GM12865 (cell line): ENCODE data around the gene RAB8B.

ENCODE experiments used
- DNase-seq: peaks from one replicate; pipeline ENCODE4 v3.0.0; 2010; ENCODE audit warnings: low read depth
- H3K4me3 ChIP-seq: 2 replicates; pipeline ENCODE4 v1.5.1; 2011; ENCODE audit warnings: mild to moderate bottlenecking, low read depth, low read length, control low read depth
- TF ChIP-seq, protein P1 (sequence below): IDR thresholded peaks from 2 replicates; pipeline ENCODE4 v1.5.1; 2011; ENCODE audit warnings: low read length, control low read depth, low read depth, inconsistent platforms; ENCODE audit not compliant: insufficient read depth; ENCODE audit errors: missing control alignments

Gene RAB8B

DNA sequence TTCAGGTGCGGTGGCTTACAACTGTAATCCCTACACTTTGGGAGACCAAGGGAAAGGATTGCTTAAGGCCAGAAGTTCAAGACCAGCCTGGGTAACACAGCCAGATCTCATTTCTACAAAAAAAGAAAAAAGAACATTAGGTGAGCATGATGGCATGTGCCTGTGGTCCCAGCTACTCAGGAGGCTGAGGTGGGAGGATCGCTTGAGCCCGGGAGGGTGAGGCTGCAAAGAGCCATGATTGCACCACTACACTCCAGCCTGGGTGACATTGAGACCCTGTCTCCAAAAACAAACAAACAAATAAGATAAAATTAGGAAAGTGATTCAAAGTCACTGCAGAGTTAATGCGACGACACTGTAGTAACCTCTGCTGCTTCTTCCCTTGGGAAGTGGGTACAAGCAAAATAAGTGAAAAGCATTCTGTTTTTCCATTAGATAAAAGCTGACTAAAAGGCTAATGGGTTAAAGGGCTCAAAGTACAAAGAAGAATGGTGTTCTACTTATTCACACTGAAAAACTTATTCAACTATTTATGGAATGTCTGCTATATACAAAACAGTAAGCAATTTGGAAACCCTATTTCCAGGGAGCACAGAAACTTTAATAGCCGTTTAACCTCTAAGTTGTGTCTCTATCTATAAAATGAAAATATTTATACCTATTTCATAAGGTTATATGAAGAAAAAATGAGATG, 24.1 kb upstream of the RAB8B start:
- no peak for DNase-seq
- TF ChIP-seq, protein P1, sequence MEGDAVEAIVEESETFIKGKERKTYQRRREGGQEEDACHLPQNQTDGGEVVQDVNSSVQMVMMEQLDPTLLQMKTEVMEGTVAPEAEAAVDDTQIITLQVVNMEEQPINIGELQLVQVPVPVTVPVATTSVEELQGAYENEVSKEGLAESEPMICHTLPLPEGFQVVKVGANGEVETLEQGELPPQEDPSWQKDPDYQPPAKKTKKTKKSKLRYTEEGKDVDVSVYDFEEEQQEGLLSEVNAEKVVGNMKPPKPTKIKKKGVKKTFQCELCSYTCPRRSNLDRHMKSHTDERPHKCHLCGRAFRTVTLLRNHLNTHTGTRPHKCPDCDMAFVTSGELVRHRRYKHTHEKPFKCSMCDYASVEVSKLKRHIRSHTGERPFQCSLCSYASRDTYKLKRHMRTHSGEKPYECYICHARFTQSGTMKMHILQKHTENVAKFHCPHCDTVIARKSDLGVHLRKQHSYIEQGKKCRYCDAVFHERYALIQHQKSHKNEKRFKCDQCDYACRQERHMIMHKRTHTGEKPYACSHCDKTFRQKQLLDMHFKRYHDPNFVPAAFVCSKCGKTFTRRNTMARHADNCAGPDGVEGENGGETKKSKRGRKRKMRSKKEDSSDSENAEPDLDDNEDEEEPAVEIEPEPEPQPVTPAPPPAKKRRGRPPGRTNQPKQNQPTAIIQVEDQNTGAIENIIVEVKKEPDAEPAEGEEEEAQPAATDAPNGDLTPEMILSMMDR, result no peak
- H3K4me3 ChIP-seq, result no peak overlapping the region

DNA sequence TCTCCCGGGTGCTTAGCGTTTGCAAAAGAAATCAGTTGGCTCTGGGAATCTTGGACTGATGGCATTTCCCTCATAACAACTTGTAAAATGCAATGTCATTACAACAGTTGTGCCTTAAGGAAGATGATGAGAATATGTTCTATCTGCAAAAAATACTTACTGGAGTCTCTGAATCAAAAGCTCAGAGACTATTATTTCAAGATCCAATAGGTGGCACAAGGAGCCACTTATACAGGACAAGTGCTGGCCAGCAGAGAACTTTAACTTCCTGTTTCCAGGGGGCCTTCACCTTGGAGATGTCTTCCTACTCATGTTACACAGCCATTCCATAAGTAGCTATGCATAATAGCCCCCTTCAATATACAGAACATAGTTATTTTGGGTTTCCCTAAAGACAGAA, 23.2 kb upstream of the RAB8B start:
- TF ChIP-seq, protein P1, result no peak
- H3K4me3 ChIP-seq, result no peak overlapping the region
- peak; percentile 26 for DNase-seq

DNA sequence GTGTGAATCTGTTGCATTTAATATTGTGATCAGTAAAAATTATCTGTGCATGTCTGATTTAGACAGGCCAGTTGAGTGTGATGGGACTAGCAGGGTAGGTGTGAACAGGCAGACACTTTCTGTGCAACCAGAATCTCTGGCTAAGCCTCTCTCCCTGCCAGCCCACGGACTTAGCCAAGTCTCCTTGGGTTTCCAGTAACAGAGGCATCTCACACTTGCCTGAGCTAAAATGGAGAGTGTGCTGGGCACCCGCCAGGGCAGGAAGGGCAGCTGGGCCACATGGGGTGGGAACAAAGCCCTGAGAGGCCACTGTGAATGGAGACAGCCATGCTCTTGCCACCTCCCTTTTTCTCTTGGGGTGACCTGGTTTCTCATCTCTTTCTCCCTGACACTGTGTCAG, 19.6 kb upstream of the RAB8B start:
- DNase-seq, result no peak
- TF ChIP-seq, protein P1, result no peak
- H3K4me3 ChIP-seq, result no peak overlapping the region

DNA sequence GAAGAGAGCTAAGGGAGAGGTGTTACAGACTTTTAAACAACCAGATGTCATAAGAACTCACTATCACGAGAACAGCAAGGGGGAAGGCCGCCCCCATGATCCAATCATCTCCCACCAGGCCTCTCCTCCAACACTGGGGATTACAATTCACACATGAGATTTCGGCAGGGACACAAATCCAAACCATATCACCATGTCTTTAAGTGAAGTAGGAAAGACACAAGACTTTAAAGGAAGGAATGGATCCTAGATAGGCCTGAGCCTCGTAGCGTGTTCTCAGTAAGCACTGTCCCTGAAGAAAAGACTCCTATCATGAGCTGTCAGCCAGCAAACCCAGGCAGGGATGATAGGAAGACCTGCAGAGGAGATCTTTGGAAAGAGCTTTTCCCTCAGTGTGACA, 17.0 kb upstream of the RAB8B start:
- DNase-seq, result no peak
- TF ChIP-seq, protein P1, result no peak

DNA sequence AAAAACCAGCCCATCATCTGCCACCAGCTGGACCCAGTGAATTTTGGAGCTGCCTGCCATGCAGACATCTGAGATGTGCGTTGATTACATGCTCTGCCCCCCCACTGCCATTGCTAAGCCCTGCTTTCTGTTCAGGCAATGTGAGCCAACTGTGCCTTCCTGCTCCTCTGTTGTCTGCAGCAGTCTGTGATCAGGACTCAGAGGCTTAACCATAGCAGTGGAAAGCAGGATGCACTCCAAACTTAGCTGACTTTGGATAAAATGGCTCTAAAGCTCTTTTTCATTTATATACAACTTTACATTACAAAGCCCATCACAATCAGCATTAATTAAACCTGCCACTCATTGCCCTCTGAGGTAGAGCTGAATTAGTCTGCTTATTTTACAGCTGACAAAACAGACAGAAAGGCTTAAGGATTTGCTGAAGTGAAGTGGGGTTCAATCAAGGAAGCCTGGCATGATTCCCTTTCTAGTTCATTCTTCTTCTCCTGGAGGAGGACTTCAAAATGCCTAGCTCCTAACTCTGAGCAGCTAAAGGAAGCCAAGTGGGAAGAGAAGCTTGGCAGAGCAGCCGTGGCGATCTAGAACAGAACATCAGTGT, 16.5 kb upstream of the RAB8B start:
- DNase-seq, result no peak
- no peak overlapping the region for H3K4me3 ChIP-seq
- TF ChIP-seq, protein P1, result no peak

More for the DNA sequence above, 17.0 kb upstream of the RAB8B start:
- H3K4me3 ChIP-seq, result no peak overlapping the region

DNA sequence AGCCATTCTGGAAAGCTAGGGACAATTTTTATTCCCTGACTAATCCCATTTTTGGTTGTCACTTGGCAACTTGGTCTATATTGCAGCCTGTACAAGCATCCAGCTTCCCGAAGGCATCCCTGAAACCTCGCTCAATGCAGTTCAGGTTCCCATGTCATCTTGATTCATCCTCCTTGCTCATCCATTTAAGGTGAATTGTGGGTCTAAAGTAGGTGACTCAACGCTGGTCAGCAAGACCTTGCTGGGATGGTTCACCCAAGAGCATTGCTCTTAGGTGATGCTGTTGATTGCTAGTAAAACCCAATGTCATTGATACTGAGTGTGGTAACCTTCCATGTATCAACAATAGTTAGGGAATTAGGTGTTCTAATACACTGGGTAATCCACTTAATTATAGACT, 13.1 kb upstream of the RAB8B start:
- TF ChIP-seq, protein P1, result no peak
- no peak for DNase-seq
- H3K4me3 ChIP-seq, result no peak overlapping the region

DNA sequence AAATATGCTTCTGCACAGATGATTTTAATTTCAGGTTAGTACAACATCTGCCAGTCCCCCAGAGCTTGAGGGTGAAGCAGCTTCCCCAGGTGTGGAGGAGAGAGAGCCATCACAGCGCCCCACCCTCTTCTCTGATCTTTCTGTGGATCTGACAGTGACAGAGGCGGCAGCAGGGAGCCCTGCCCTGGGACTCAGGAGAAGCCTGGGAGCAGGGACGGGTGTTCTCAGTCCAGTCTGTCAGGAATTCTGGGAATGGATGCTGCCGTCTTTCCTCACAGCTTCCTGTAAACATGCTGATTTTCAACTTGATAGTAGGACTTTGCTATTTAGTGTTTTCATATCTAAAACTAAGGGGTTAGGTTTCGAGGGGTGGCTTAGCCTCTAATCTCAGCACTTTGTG, 11.4 kb upstream of the RAB8B start:
- no peak overlapping the region for H3K4me3 ChIP-seq
- TF ChIP-seq, protein P1, result no peak
- no peak for DNase-seq
